Gastrocnemius medialis (tissue), 4 donors: Measurements from ENCODE around the gene KLF11.

Source experiments
- CTCF ChIP-seq, 5 experiments: fragments of 450-650 bp in 3 of 5; fragments of 200-600 bp in 2 of 5; sonication (generic) in 2 of 5; IDR thresholded peaks in 4 of 5; conservative IDR thresholded peaks in 1 of 5; 1 replicate in 4 of 5; 2 replicates in 1 of 5; pipeline ENCODE4 v1.5.1; 2016 to 2019; ENCODE audit warnings: antibody characterized with exemption in 5 of 5, mild to moderate bottlenecking in 3 of 5, moderate library complexity in 3 of 5
- POLR2A ChIP-seq, 2 donors: fragments of 450-650 bp; IDR thresholded peaks; one replicate each; pipeline ENCODE4 v1.6.1; 2017; ENCODE audit warnings: antibody characterized with exemption in 2 of 2, mild to moderate bottlenecking in 2 of 2, moderate library complexity in 2 of 2

DNA sequence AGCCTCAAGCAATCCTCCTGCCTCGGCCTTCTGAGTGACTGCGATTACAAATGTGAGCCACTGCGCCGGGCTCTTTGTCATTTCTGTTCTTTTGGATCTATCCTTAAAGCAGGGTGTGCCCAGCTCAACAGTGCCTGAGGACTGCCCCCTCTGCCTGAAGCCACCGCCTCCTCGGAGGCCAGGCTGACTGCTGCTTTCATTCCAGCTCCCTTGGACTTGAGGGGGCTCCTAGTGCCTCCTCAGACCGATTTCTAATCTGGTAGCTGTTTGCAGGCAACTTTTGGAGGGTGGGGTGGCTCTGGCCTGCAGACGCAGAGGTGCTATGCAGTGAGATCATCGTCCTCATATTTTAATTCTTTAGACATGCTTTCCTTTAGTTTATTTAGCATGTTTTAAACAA, 35.9 kb upstream of the KLF11 start:
- no peak for TF ChIP-seq CTCF (IDR thresholded peaks at IDR 0.05 in 4 of 5, conservative IDR thresholded peaks at IDR 0.05 in 1 of 5)
- TF ChIP-seq POLR2A (IDR thresholded peaks at IDR 0.05) = no peak
